A549 (cell line): Measurements from ENCODE around the gene TECTB. TPM values are rescaled to one million over a fixed set of nuclear protein-coding genes. Genes with fewer than 3 reads are reported as not detected.

ENCODE experiments used
- ATAC-seq, 2 experiments: fragments of 200-7000 bp in 1 of 2; fragments of >200 bp in 1 of 2; cut with Nextera tagmentation in 1 of 2; cut with Tn5 transposase in 1 of 2; 3 replicates each; pipeline versions ENCODE4 v1.8.0 to v1.9.1; 2018 to 2020; ENCODE audit warnings: mild to moderate bottlenecking in 1 of 2, moderate library complexity in 1 of 2
- CTCF ChIA-PET: fragments of 300-600 bp; sonication (Branson Sonifier 250); formaldehyde crosslinking; extraction: SDS; loops from one replicate; lab custom pipeline; 2021; ENCODE audit warnings: antibody characterized with exemption, inconsistent platforms; lab: Yijun Ruan, JAX
- POLR2A ChIA-PET: fragments of 350-600 bp; formaldehyde crosslinking; extraction: SDS; loops from one replicate; lab custom pipeline; 2021; ENCODE audit warnings: antibody characterized with exemption, inconsistent platforms; lab: Yijun Ruan, JAX
- DNase-seq, 2 experiments: peaks; one replicate each; pipeline versions ENCODE4 v3.0.0 to v3.0.0-alpha.2; 2011 to 2016; ENCODE audit warnings: low read depth in 1 of 2, low spot score in 1 of 2
- FAIRE-seq: peaks from 2 replicates; lab custom pipeline; 2011; peaks lifted over from hg19 to GRCh38; lab: Jason Lieb, UNC
- H3K27ac ChIP-seq, 2 experiments: fragments of >200 bp; sonication (Bioruptor Twin); formaldehyde crosslinking; 3 replicates each; pipeline ENCODE4 v1.5.1; 2016 to 2017
- H3K4me1 ChIP-seq: fragments of >200 bp; sonication (Bioruptor Twin); formaldehyde crosslinking; 3 replicates; pipeline ENCODE4 v1.6.1; 2016
- H3K4me2 ChIP-seq: fragments of >200 bp; sonication (Bioruptor Twin); formaldehyde crosslinking; 3 replicates; pipeline ENCODE4 v1.6.1; 2016
- H3K4me3 ChIP-seq: fragments of >200 bp; sonication (Bioruptor Twin); formaldehyde crosslinking; 3 replicates; pipeline ENCODE4 v1.5.1; 2016
- H3K9me3 ChIP-seq: fragments of >200 bp; sonication (Bioruptor Twin); formaldehyde crosslinking; 3 replicates; pipeline ENCODE4 v1.6.1; 2016
- CHD4 ChIP-seq: fragments of 200-600 bp; sonication (generic); IDR thresholded peaks from 2 replicates; pipeline ENCODE4 v1.6.1; 2016; ENCODE audit warnings: antibody characterized with exemption, mild to moderate bottlenecking, borderline replicate concordance
- CTCF ChIP-seq: fragments of >200 bp; sonication (Bioruptor Twin); formaldehyde crosslinking; IDR thresholded peaks from 3 replicates; pipeline ENCODE4 v1.5.1; 2016
- EHF ChIP-seq: fragments of 250-450 bp; sonication (Bioruptor Pico); IDR thresholded peaks from 2 replicates; pipeline ENCODE4 v1.5.0; 2020; ENCODE audit warnings: mild to moderate bottlenecking
- EHMT2 ChIP-seq: fragments of 200-600 bp; sonication (generic); IDR thresholded peaks from 2 replicates; pipeline ENCODE4 v1.6.1; 2016; ENCODE audit warnings: antibody characterized with exemption, low read depth, mild to moderate bottlenecking, moderate library complexity
- ELK1 ChIP-seq: fragments of 150-350 bp; IDR thresholded peaks from 2 replicates; pipeline ENCODE4 v1.6.1; 2014; ENCODE audit warnings: low read depth, mild to moderate bottlenecking, low read length
- ESRRA ChIP-seq: fragments of 150-350 bp; IDR thresholded peaks from 2 replicates; pipeline ENCODE4 v1.6.1; 2014; ENCODE audit warnings: mild to moderate bottlenecking, low read length, borderline replicate concordance
- FOSB ChIP-seq: fragments of 250-450 bp; sonication (Bioruptor Pico); IDR thresholded peaks from 2 replicates; pipeline ENCODE4 v1.5.0; 2020; ENCODE audit warnings: mild to moderate bottlenecking, moderate library complexity
- FOSL2 ChIP-seq, 2 experiments: fragments of 450-650 bp in 1 of 2; fragments of >200 bp in 1 of 2; sonication (Bioruptor Twin) in 1 of 2; formaldehyde crosslinking; IDR thresholded peaks; 2 replicates each; pipeline versions ENCODE4 v1.5.0 to v1.6.1; 2016 to 2020; ENCODE audit warnings: mild to moderate bottlenecking in 1 of 2, moderate library complexity in 1 of 2
- FOXS1 ChIP-seq: fragments of 250-450 bp; sonication (Bioruptor Pico); IDR thresholded peaks from 2 replicates; pipeline ENCODE4 v1.5.0; 2020; ENCODE audit warnings: mild to moderate bottlenecking, moderate library complexity
- HMGXB4 ChIP-seq: fragments of 250-450 bp; sonication (Bioruptor Pico); IDR thresholded peaks from 2 replicates; pipeline ENCODE4 v1.5.0; 2021; ENCODE audit warnings: mild to moderate bottlenecking, moderate library complexity, borderline replicate concordance
- HOXA7 ChIP-seq: fragments of 250-450 bp; sonication (Bioruptor Pico); IDR thresholded peaks from 2 replicates; pipeline ENCODE4 v1.5.0; 2020; ENCODE audit warnings: mild to moderate bottlenecking, moderate library complexity
- KDM5A ChIP-seq: fragments of 200-600 bp; sonication (generic); IDR thresholded peaks from 2 replicates; pipeline ENCODE4 v1.6.1; 2016; ENCODE audit warnings: antibody characterized with exemption, mild to moderate bottlenecking
- NFE2L2 ChIP-seq: fragments of 150-350 bp; conservative IDR thresholded peaks from 2 replicates; pipeline ENCODE4 v1.6.1; 2014; ENCODE audit warnings: low read length
- NR3C1 ChIP-seq: fragments of >200 bp; sonication (Bioruptor Twin); formaldehyde crosslinking; IDR thresholded peaks from 3 replicates; pipeline ENCODE4 v1.6.1; 2017
- POLR2A ChIP-seq: IDR thresholded peaks from 2 replicates; pipeline ENCODE4 v1.6.1; 2012; ENCODE audit warnings: mild to moderate bottlenecking, low read length
- RAD21 ChIP-seq, 2 experiments: fragments of >200 bp in 1 of 2; sonication (Bioruptor Twin) in 1 of 2; formaldehyde crosslinking in 1 of 2; IDR thresholded peaks in 1 of 2; conservative IDR thresholded peaks in 1 of 2; 2 replicates in 1 of 2; 3 replicates in 1 of 2; pipeline ENCODE4 v1.6.1; 2012 to 2018; ENCODE audit warnings: inconsistent platforms in 1 of 2
- RARB ChIP-seq: fragments of 250-450 bp; sonication (Bioruptor Pico); IDR thresholded peaks from 2 replicates; pipeline ENCODE4 v1.8.0; 2021; ENCODE audit warnings: mild to moderate bottlenecking, moderate library complexity
- RFX5 ChIP-seq: fragments of 450-650 bp; IDR thresholded peaks from 2 replicates; pipeline ENCODE4 v1.7.1; 2014; ENCODE audit warnings: antibody characterized with exemption, mild to moderate bottlenecking, moderate library complexity
- TFCP2L1 ChIP-seq: fragments of 250-450 bp; sonication (Bioruptor Pico); IDR thresholded peaks from 2 replicates; pipeline ENCODE4 v1.5.0; 2021; ENCODE audit warnings: mild to moderate bottlenecking
- ZC3H11A ChIP-seq: fragments of 450-650 bp; IDR thresholded peaks from 2 replicates; pipeline ENCODE4 v1.6.1; 2014; ENCODE audit warnings: antibody characterized with exemption, mild to moderate bottlenecking
- WGBS: methylation state at CpG from one replicate; pipeline ENCODE4 v1.1.6; 2017; ENCODE audit errors: missing lambda C conversion rate; 5-methylcytosine and 5-hydroxymethylcytosine counted together
- polyA plus RNA-seq, 4 experiments: library from polyadenylated mRNA; depleted of rRNA in 3 of 4; stranded (reverse); fragments of >200 nt; fragmentation: RNase III in 1 of 4; extraction: RNeasy Plus Mini Kit Qiagen cat#74134 plus additional on column Dnase treatment in 1 of 4; gene quantifications; 2 replicates in 3 of 4; 3 replicates in 1 of 4; pipeline ENCODE4 v1.2.3, GENCODE V29; 2011 to 2017

Gene TECTB
- polyA plus RNA-seq, 2 of the 4 experiments (the other 2 are of a cell fraction), result not detected

GRCh38 chr10:112247791-112248190, 35.4 kb upstream of the TECTB start (continued):
- no peak for TF ChIP-seq CTCF
- TF ChIP-seq FOSL2 (IDR thresholded peaks at IDR 0.05), result no peak
- TF ChIP-seq FOSL2 (CRISPR knock-in tag; IDR thresholded peaks at IDR 0.05), result no peak
- no peak for TF ChIP-seq RARB
- TF ChIP-seq HOXA7, result no peak
- no peak for TF ChIP-seq ELK1
- no peak for TF ChIP-seq KDM5A
- no peak for TF ChIP-seq EHMT2
- TF ChIP-seq RFX5, result no peak

- Histone ChIP-seq H3K27ac (no peak overlapping the region), H3K4me2 (no peak overlapping the region), H3K9me3 (peaks cover 5% of the 10 kb centered on the region; the same call in 1 of the 3 replicates), H3K4me3 (no peak overlapping the region), H3K4me1 (no peaks in the 10 kb centered on the region)
- 4% methylated on average over 2 of the region's 2 CpGs for WGBS
- ChIA-PET POLR2A (no interaction called here), CTCF (interaction anchor here (0.6 kb wide), 1 partner anchor 196 kb away, joined by 3 read pairs; no protein-coding TSS in a partner anchor)
- no peak for TF ChIP-seq HMGXB4 (CRISPR knock-in tag)
- TF ChIP-seq HOXA7, result no peak
- no peak for TF ChIP-seq RFX5
- no peak for TF ChIP-seq TFCP2L1
- TF ChIP-seq NFE2L2, result no peak
- no peak for TF ChIP-seq EHF (CRISPR knock-in tag)
- no peak for TF ChIP-seq POLR2A
- no peak for TF ChIP-seq RAD21 (conservative IDR thresholded peaks at IDR 0.05 in 1 of 2, IDR thresholded peaks at IDR 0.05 in 1 of 2)
- no peak for TF ChIP-seq FOXS1 (CRISPR knock-in tag)
- TF ChIP-seq ELK1, result no peak
- no peak for TF ChIP-seq NR3C1
- TF ChIP-seq ESRRA, result no peak
- TF ChIP-seq CHD4, result no peak
- TF ChIP-seq CTCF, result no peak
- TF ChIP-seq ZC3H11A, result no peak
- TF ChIP-seq FOSB, result no peak
- TF ChIP-seq EHMT2, result no peak
- no peak for TF ChIP-seq RARB
- FAIRE-seq, result no peak
- no peak for ATAC-seq
- no peak for DNase-seq
Measured at GRCh38 chr10:112248584-112249295, 34.5 kb upstream of the TECTB start.
